GM12878 (cell line): ENCODE results near the gene VEZF1. TPM values are rescaled to one million over a fixed set of nuclear protein-coding genes. Genes with fewer than 3 reads are reported as not detected.

ENCODE experiments used
- ATAC-seq: fragments of 200-7000 bp; cut with Tn5 transposase; 3 replicates; pipeline ENCODE4 v1.9.1; 2020; ENCODE audit warnings: mild to moderate bottlenecking, moderate library complexity
- BruUV-seq: library from RNA; stranded (reverse); fragments of 400-500 nt; replicated peaks from 2 replicates; lab custom pipeline; 2021; lab: Mats Ljungman, UMichigan
- CTCF ChIA-PET: fragments of 300-600 bp; sonication (Branson Sonifier 250); formaldehyde crosslinking; extraction: SDS; loops from one replicate; lab custom pipeline; 2021; ENCODE audit warnings: inconsistent platforms; lab: Yijun Ruan, JAX
- POLR2A ChIA-PET: fragments of 350-600 bp; formaldehyde crosslinking; extraction: SDS; loops from one replicate; lab custom pipeline; 2021; ENCODE audit warnings: inconsistent platforms; lab: Charles Lee
- RAD21 ChIA-PET: fragments of 300-600 bp; sonication (Branson Sonifier 250); formaldehyde crosslinking; loops from one replicate; lab custom pipeline; 2023; ENCODE audit warnings: antibody characterized with exemption; ENCODE audit not compliant: unreplicated experiment; lab: Charles Lee
- SMC1A ChIA-PET: fragments of 300-600 bp; sonication (Branson Sonifier 250); formaldehyde crosslinking; loops from one replicate; lab custom pipeline; 2023; ENCODE audit not compliant: unreplicated experiment, uncharacterized antibody; lab: Charles Lee
- DNase-seq: peaks from one replicate; pipeline ENCODE4 v3.0.0-alpha.2; 2011; ENCODE audit warnings: low read depth, low spot score
- FAIRE-seq: peaks from 3 replicates; lab custom pipeline; 2011; peaks lifted over from hg19 to GRCh38; lab: Jason Lieb, UNC
- H2AFZ ChIP-seq: 2 replicates; pipeline ENCODE4 v1.6.0; 2011; ENCODE audit warnings: low read depth, low read length, control low read depth; ENCODE audit not compliant: control insufficient read depth
- H3K27ac ChIP-seq: 2 replicates; pipeline ENCODE4 v1.5.1; 2011; ENCODE audit warnings: control low read depth; ENCODE audit not compliant: control insufficient read depth, insufficient read depth
- H3K27me3 ChIP-seq, 2 experiments: replicated peaks in 1 of 2; 2 replicates each; pipeline versions ENCODE4 v1.6.0 to v1.6.1; 2011; ENCODE audit warnings: low read length in 1 of 2; ENCODE audit not compliant: control insufficient read depth in 2 of 2, insufficient read depth in 2 of 2
- H3K36me3 ChIP-seq, 2 experiments: 2 replicates each; pipeline ENCODE4 v1.5.1; 2011; ENCODE audit warnings: low read length in 1 of 2; ENCODE audit not compliant: control insufficient read depth in 2 of 2, insufficient read depth in 2 of 2
- H3K4me1 ChIP-seq: 2 replicates; pipeline ENCODE4 v1.6.1; 2011; ENCODE audit warnings: mild to moderate bottlenecking, low read length, moderate library complexity, mixed read lengths; ENCODE audit not compliant: control insufficient read depth, insufficient read depth
- H3K4me2 ChIP-seq: 2 replicates; pipeline ENCODE4 v1.6.0; 2011; ENCODE audit warnings: control low read depth; ENCODE audit not compliant: control insufficient read depth, insufficient read depth
- H3K4me3 ChIP-seq: fragments of 200-600 bp; sonication (generic); 2 replicates; pipeline ENCODE4 v1.5.1; 2016
- H3K79me2 ChIP-seq: 2 replicates; pipeline ENCODE4 v1.6.0; 2011; ENCODE audit warnings: low read length; ENCODE audit not compliant: control insufficient read depth, insufficient read depth
- H3K9ac ChIP-seq: 2 replicates; pipeline ENCODE4 v1.8.0; 2011; ENCODE audit warnings: low read length, control low read depth, mixed read lengths; ENCODE audit not compliant: control insufficient read depth, insufficient read depth
- H3K9me3 ChIP-seq: replicated peaks from 3 replicates; pipeline ENCODE4 v1.5.1; 2011; ENCODE audit warnings: mild to moderate bottlenecking, low read length; ENCODE audit not compliant: control insufficient read depth, insufficient read depth
- H4K20me1 ChIP-seq: 2 replicates; pipeline ENCODE4 v1.6.0; 2011; ENCODE audit not compliant: control insufficient read depth, insufficient read depth
- ATF7 ChIP-seq: fragments of 450-650 bp; IDR thresholded peaks from 2 replicates; pipeline ENCODE4 v1.6.1; 2016; ENCODE audit warnings: low read depth, mild to moderate bottlenecking
- BACH1 ChIP-seq: fragments of 450-650 bp; IDR thresholded peaks from 2 replicates; pipeline ENCODE4 v1.6.1; 2017; ENCODE audit warnings: mild to moderate bottlenecking, borderline replicate concordance
- MXI1 ChIP-seq: fragments of 150-350 bp; IDR thresholded peaks from 2 replicates; pipeline ENCODE4 v1.6.1; 2011; ENCODE audit warnings: low read depth, mild to moderate bottlenecking, inconsistent platforms, low read length, improper control_type of control experiment
- RB1 ChIP-seq: fragments of 450-650 bp; formaldehyde crosslinking; IDR thresholded peaks from 2 replicates; pipeline ENCODE4 v1.6.1; 2017; ENCODE audit warnings: mild to moderate bottlenecking, borderline replicate concordance
- SREBF2 ChIP-seq: IDR thresholded peaks from 2 replicates; pipeline ENCODE4 v1.6.1; 2012; ENCODE audit warnings: mild to moderate bottlenecking, low read length
- WGBS: methylation state at CpG from one replicate; pipeline ENCODE4 v1.1.6; 2016; ENCODE audit warnings: low lambda C conversion rate; ENCODE audit not compliant: insufficient replicate concordance, insufficient coverage; ENCODE audit errors: missing lambda C conversion rate; 5-methylcytosine and 5-hydroxymethylcytosine counted together
- in situ Hi-C: fragments of 300-500 bp; cut with MboI; formaldehyde crosslinking; loops from 9 replicates; pipeline ENCODE4 v1.14.3; 2018; ENCODE audit warnings: mixed read lengths
- intact Hi-C: fragments of 100-400 bp; cut with micrococcal nuclease; formaldehyde crosslinking; loops from one replicate; pipeline ENCODE4 v1.14.2; 2022; ENCODE audit not compliant: unreplicated experiment
- polyA plus RNA-seq, 11 experiments: library from polyadenylated mRNA; depleted of rRNA in 4 of 11; unstranded in 6 of 11; stranded (reverse) in 5 of 11; fragments of >200 nt; fragmentation: Nextera tagmentation in 4 of 11; fragmentation: Illumina TruSeq in 1 of 11; extraction: Ambion mirVana in 4 of 11; extraction: Trizol in 1 of 11; gene quantifications; 1 replicate in 1 of 11; 2 replicates in 10 of 11; pipeline versions ENCODE4 v1.2.1 to v1.2.3, GENCODE V29; 2011 to 2016; ENCODE audit warnings: inconsistent platforms in 2 of 11, missing spikeins in 2 of 11, low read depth in 1 of 11
- total RNA-seq, 4 experiments: library from RNA; depleted of rRNA in 3 of 4; stranded (reverse); fragments of >200 nt in 3 of 4; fragmentation: Illumina TruSeq in 1 of 4; extraction: Trizol in 1 of 4; gene quantifications; 2 replicates each; pipeline versions ENCODE4 v1.2.1 to v1.2.3, GENCODE V29; 2013 to 2021
- TF ChIP-seq, protein P1 (sequence below): fragments of 450-650 bp; IDR thresholded peaks from 2 replicates; pipeline ENCODE4 v1.6.1; 2016; ENCODE audit warnings: mild to moderate bottlenecking
- TF ChIP-seq, protein P2 (sequence below): fragments of 450-650 bp; formaldehyde crosslinking; IDR thresholded peaks from 2 replicates; pipeline ENCODE4 v1.4.0; 2022; ENCODE audit warnings: mild to moderate bottlenecking, moderate library complexity
- TF ChIP-seq, protein P3 (sequence below): fragments of 450-650 bp; IDR thresholded peaks from 2 replicates; pipeline ENCODE4 v1.6.1; 2017; ENCODE audit warnings: mild to moderate bottlenecking, low read depth, inconsistent platforms; ENCODE audit not compliant: poor library complexity, severe bottlenecking

The VEZF1 gene
- total and polyA plus RNA-seq, 10 of the 15 experiments (the other 5 are each of a cell fraction or from before 2014, with no cell fraction given) = 9.5 to 28.2 (median 20.3) TPM

DNA sequence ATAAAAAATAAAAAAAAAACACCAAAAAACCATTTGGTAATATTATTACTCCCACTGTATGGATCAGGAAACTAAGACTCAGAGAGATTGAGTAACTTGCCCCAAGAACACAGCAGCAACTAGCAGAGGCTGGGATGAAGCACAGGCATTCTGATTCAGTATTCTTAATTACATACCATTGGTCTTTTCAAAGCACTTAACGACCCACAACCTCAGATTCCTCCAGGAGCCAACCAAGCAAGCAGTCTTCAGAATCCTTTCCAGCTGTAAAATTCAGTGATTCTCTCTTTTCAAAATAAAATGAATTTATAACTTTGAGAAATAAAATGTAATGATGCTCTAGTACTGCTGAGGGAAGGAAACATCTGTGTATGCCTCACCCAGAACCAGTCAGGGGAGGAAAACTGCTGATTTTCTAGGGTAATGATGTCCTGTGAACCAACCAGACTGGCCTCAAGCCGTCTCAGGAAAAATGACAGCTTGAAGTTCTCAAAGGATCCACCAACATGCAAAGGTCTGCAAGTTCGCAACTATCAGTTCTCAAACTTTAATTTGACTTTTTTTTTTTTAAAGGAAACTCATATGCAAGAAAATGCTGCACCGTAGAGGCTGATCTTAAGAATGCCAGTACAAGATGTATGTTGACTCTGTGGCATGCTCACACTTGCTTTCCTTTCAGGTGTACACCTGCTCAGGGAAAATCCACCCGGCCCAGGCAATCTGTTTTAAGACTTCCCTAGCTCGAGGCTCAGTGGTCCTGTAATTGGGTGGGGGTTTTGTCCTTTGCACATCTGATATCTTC, 41.9 kb downstream of the VEZF1 start:
- in situ Hi-C loops = no loop called here

More for the DNA sequence above, 41.9 kb downstream of the VEZF1 start:
- Histone ChIP-seq H3K27ac (no peak overlapping the region), H3K4me1 (peaks cover 60% of the 10 kb centered on the region), H3K79me2 (no peaks in the 10 kb centered on the region), H4K20me1 (no peaks in the 10 kb centered on the region; the same call in 1 of the 2 replicates), H3K4me3 (no peak overlapping the region), H3K9ac (no peak overlapping the region), H3K36me3 (no peaks in the 10 kb centered on the region), H3K27me3 (no peaks in the 10 kb centered on the region), H3K4me2 (peak overlapping the region; percentile 57), H2AFZ (no peak overlapping the region), H3K9me3 (no peaks in the 10 kb centered on the region)
- POLR2A ChIA-PET = interaction anchor here (1.4 to 4.3 kb wide), 3 partner anchors 35 to 43 kb away, joined by 4 to 27 read pairs (median 7); no protein-coding TSS in a partner anchor
- no peak for FAIRE-seq
- DNase-seq = no peak
- 14% methylated on average over 6 of the region's 6 CpGs for WGBS
- intact Hi-C loops = loop anchor here (2.0 to 5.0 kb wide), 2 partner anchors 41 to 43 kb away; partner anchors contain the start of gene VEZF1
- no TSS peak for BruUV-seq
- CTCF ChIA-PET = interaction anchor here (0.8 to 8.1 kb wide), 17 partner anchors 7 to 98 kb away, joined by 3 to 77 read pairs (median 4); no protein-coding TSS in a partner anchor
- SMC1A ChIA-PET = interaction anchor here (0.8 to 10.2 kb wide), 17 partner anchors 8 to 95 kb away, joined by 3 to 138 read pairs (median 5); partner anchors contain the start of genes CUEDC1, SRSF1 and VEZF1
- ATAC-seq = peak; percentile 20
- RAD21 ChIA-PET = interaction anchor here (0.9 to 9.4 kb wide), 13 partner anchors 8 to 399 kb away, joined by 3 to 100 read pairs (median 6); partner anchors contain the start of gene CUEDC1
- TF ChIP-seq, protein P1, sequence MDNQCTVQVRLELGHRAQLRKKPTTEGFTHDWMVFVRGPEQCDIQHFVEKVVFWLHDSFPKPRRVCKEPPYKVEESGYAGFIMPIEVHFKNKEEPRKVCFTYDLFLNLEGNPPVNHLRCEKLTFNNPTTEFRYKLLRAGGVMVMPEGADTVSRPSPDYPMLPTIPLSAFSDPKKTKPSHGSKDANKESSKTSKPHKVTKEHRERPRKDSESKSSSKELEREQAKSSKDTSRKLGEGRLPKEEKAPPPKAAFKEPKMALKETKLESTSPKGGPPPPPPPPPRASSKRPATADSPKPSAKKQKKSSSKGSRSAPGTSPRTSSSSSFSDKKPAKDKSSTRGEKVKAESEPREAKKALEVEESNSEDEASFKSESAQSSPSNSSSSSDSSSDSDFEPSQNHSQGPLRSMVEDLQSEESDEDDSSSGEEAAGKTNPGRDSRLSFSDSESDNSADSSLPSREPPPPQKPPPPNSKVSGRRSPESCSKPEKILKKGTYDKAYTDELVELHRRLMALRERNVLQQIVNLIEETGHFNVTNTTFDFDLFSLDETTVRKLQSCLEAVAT = no peak
- TF ChIP-seq BACH1 (no peak), MXI1 (no peak), RB1 (no peak), ATF7 (no peak), SREBF2 (no peak)
- TF ChIP-seq, protein P2, sequence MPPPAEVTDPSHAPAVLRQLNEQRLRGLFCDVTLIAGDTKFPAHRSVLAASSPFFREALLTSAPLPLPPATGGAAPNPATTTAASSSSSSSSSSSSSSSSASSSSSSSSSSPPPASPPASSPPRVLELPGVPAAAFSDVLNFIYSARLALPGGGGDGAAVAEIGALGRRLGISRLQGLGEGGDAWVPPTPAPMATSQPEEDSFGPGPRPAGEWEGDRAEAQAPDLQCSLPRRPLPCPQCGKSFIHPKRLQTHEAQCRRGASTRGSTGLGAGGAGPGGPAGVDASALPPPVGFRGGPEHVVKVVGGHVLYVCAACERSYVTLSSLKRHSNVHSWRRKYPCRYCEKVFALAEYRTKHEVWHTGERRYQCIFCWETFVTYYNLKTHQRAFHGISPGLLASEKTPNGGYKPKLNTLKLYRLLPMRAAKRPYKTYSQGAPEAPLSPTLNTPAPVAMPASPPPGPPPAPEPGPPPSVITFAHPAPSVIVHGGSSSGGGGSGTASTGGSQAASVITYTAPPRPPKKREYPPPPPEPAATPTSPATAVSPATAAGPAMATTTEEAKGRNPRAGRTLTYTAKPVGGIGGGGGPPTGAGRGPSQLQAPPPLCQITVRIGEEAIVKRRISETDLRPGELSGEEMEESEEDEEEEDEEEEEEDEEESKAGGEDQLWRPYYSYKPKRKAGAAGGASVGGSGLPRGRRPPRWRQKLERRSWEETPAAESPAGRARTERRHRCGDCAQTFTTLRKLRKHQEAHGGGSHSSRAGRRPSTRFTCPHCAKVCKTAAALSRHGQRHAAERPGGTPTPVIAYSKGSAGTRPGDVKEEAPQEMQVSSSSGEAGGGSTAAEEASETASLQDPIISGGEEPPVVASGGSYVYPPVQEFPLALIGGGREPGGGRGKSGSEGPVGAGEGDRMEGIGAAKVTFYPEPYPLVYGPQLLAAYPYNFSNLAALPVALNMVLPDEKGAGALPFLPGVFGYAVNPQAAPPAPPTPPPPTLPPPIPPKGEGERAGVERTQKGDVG (CRISPR knock-in tag) = no peak
- TF ChIP-seq, protein P3, sequence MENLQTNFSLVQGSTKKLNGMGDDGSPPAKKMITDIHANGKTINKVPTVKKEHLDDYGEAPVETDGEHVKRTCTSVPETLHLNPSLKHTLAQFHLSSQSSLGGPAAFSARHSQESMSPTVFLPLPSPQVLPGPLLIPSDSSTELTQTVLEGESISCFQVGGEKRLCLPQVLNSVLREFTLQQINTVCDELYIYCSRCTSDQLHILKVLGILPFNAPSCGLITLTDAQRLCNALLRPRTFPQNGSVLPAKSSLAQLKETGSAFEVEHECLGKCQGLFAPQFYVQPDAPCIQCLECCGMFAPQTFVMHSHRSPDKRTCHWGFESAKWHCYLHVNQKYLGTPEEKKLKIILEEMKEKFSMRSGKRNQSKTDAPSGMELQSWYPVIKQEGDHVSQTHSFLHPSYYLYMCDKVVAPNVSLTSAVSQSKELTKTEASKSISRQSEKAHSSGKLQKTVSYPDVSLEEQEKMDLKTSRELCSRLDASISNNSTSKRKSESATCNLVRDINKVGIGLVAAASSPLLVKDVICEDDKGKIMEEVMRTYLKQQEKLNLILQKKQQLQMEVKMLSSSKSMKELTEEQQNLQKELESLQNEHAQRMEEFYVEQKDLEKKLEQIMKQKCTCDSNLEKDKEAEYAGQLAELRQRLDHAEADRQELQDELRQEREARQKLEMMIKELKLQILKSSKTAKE = no peak
- TF ChIP-seq, all 136 proteins: peak for 0
